Measurements from ENCODE around the gene KIAA0825. TPM values are rescaled to one million over a fixed set of nuclear protein-coding genes. Genes with fewer than 3 reads are reported as not detected.
"Not testable (repeated sequence)": the region's sequence is repeated elsewhere in the genome, so short reads cannot be mapped to it uniquely, and the experiment has no call there.

Gene KIAA0825
- total RNA-seq, 1 donor from 2014 or later = 1.5 TPM

DNA sequence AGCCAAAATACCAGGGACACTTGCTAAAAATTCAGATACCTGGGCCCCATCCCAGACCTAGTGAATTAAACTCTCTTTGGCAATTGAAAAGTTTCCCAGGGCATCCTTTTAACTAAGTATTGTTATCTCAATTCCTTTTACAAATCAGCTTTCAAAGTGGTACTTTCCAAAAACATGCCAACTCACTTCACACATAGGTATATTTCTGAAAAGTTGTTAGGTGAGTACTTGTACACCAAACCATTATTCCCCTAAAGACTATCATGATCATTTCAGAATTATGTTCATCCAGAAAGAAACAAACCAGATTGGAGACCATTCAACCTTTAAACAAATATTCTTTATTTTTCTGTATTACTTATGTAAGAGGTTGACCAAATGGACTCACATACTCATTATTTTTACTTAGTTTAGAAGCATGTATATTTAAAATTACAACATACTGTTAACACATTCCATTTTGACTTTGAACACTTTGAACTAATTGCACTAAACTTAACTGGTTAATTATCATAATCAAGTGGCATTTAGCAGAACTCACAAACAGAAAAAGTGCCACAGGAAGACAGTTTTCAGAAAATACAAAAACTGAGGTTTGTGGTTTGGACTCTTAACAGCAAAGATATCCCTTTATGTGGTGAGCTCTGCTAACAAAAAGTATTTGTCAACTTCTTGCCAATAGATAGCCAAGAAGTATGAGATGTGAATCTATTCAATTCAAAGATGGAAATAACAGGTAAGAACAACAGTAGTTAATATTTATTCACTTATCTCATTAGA is 40.7 kb downstream of the KIAA0825 start:
- intact Hi-C loops (cut with DNase I) = no loop called here
- ATAC-seq (ENCODE audit: poor library complexity) (no peak), DNase-seq (no peak)

DNA sequence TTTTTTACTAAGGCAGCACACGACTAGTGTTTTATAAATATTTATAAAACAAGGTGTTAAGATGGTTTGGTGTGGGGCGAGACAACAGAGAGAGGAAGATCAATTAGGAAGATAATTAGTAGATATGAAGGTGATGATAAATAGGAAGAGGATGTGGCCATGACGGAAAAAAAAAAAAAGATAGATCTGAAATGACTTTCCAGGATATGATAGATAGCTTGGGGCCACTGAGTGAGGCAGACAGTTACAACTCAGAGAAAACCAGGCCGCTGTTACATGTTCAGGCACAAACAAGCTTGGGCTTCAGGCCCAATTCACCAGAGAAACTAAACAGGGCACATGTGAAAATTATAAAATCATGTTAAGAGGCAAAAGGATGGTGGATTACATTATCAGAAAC is 43.2 kb downstream of the KIAA0825 start:
- DNase-seq (no peak), ATAC-seq (ENCODE audit: poor library complexity) (no peak)
- intact Hi-C loops (cut with DNase I) = no loop called here

DNA sequence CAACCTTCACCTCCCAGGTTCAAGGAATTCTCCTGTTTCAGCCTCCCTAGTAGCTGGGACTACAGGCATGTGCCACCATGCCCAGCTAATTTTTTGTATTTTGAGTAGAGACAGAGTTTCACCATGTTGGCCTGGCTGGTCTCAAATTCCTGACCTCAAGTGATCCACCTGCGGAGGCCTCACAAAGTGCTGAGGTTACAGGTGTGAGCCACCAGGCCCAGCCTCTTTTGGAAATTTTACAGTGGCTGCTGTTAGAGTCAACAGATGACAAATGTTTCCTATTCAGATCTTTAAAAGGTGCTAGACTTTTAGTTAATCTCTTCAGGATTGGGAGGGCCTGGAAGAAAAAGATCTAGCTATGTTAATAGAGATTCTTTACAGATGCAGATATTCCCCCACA is 45.1 kb downstream of the KIAA0825 start:
- intact Hi-C loops (cut with DNase I); DNase-seq; ATAC-seq (ENCODE audit: poor library complexity): not testable (repeated sequence)

DNA sequence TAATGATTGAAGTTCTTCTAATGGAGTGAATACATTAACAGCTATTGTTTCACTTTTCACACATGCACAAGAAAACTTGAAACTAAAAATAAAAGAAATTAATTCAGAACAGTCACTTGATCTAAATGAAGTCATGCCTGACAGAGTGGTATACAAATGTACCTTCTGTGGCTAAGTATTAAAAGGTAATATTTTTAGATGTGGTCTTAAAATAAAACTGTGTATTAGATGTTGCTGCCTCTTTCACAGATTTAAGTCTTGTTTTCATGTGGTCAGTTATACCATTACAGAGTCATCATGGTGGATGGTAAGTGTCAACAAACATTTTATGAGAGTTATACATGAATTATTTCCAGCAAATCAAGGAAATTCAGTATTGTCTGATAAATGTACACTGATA is 47.0 kb downstream of the KIAA0825 start:
- intact Hi-C loops (cut with DNase I) = no loop called here
- ATAC-seq (ENCODE audit: poor library complexity) (no peak), DNase-seq (no peak)

DNA sequence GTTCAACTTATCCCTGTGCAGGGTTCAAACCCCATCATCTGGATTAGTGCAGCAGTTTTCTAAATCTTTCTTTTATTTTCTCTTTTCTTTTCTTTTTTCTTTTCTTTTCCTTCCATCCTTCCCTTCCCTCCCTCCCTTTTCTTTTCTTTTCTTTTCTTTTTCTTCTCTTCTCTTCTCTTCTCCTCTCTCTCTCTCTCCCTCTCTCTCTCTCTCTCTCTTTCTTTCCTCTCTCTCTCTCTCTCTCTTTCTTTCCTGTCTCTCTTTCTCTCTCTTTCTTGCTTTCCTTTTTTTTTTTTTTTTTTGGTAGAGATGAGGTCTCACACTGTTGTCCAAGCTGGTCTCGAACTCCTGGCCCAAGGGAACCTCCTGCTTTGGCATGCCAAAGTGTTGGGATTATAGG is 53.6 kb downstream of the KIAA0825 start:
- intact Hi-C loops (cut with DNase I) = no loop called here
- no peak for ATAC-seq (ENCODE audit: poor library complexity)
- no peak for DNase-seq

DNA sequence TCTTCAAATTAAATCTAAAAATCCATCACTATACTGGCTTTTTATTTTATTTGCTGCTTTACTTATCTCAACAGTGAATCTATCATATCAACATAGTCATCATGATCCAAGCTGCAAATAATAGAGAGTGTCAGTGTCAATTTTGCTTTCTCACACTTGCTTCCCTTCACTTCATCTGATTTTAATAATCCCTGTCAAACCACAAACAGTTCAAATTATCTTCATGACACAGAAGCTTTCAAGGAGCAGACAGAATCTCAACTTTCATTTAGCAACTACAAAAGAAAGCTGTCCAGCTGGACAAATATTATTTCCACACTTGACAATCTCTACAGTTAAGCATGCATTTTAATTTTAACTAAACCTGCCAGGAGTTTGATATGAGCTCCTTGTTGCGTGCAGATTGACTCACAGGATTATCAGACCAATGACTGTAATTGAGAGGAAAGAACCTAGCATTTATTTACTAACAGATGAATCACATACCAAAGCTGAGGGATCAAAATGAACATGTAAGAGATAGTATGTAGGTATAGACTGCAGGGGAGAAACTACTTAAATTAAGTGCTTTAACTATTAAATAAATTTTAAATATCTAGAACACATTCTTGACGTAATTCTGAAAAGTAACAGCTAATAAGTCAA is 56.0 kb downstream of the KIAA0825 start:
- DNase-seq = no peak
- ATAC-seq (ENCODE audit: poor library complexity) = no peak
- intact Hi-C loops (cut with DNase I) = no loop called here

DNA sequence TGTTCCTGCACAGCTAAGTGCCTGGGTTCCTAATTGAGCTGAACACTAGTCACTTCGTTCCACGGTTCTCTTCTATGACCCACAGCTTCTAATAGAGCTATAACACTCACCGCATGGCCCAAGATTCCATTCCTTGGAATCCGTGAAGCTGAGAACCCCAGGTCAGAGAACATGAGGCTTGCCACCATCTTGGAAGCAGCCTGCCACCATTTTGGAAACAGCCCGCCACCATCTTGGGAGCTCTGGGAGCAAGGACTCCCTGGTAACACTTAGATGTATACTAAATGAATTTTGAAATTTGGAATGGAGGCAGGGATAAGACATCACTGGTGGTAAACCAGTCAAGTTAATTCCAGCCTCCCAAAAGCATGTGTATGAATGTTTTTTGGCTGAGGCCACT is 60.4 kb downstream of the KIAA0825 start:
- no peak for ATAC-seq (ENCODE audit: poor library complexity)
- no peak for DNase-seq
- intact Hi-C loops (cut with DNase I) = no loop called here

DNA sequence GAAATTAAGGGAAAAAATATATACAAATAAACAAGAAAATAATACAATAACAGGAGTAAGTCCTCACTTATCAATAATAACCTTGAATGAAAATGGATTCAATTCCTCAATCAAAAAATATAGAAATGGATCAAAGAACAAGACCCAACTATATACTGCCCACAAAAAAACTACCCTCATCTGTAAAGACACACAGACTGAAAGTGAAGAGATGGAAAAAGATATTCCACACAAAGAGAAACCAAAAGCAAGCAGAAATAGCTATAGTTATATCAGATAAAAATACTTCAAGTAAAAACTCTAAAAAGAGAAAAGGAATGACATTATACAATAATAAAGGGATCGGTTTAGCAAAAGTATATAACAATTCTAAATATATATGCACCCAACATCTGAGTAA is 66.5 kb downstream of the KIAA0825 start:
- DNase-seq (no peak), ATAC-seq (ENCODE audit: poor library complexity) (no peak)
- intact Hi-C loops (cut with DNase I) = no loop called here

DNA sequence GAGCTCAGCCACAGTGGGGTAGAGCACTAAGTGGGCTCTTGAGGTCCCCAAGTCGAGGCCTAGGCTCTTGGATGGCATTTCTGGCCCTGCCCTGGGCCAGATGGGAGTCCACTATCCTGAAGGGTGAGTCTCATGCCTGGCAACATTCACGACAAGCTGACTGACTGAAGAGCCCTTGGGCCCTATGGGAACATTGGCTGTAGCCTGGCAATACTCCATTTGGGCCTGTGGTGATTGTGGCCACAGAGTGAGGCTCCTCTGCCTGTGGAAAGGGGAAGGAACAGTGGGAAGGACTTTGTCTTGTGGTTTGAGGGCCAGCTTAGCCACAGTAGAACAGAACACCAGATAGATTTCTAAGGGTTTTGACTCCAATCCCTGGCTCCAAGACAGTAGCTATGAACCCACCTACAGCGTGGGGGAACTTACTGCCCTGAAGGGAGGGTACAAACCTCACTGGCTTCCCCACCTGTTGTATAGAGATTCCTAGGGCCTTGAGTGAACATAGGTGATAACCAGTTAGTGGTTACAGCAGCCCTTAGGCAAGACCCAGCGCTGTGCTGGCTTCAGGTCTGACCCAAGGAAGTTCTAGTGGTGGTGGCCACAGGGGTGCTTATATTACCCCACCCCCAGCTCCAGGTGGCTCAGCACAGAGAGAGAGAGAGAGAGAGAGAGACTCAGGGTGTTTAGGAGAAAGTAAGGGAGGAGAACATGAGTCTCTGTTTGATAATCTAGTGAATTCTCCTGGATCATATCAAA is 72.4 kb downstream of the KIAA0825 start:
- intact Hi-C loops (cut with DNase I) = no loop called here
- DNase-seq (no peak), ATAC-seq (ENCODE audit: poor library complexity) (peak; percentile 29)

DNA sequence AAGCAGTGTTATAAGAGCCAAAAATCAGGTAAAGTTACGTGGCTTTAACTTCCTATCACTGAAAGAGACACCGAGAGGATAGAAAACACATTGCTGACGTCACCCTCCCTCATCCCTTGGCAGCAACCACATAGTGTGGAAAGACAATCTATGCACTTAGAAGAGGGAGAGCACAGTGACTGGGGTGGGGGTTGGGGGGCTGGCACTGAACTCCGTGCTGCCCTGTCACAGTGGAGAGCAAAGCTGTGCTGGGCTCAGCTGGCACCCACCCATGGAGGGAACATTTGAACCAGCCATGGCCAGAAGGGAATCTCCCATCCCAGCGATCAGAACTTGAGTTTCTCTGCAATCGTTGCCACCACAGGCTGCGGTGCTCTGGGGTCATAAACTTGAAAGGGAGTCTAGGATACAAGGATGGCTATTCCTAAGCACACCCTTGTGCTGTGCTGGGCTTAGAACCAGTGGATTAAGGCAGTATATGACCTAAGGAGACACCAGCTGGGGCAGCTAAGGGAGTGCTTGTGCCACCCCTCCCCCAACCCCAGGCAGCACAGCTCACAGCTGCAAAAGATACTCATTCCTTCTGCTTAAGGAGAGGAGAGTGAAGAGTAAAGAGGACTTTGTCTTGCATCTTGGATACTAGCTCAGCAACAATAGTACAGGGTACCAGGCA is 73.4 kb downstream of the KIAA0825 start:
- no peak for DNase-seq
- intact Hi-C loops (cut with DNase I) = no loop called here
- ATAC-seq (ENCODE audit: poor library complexity) = no peak

DNA sequence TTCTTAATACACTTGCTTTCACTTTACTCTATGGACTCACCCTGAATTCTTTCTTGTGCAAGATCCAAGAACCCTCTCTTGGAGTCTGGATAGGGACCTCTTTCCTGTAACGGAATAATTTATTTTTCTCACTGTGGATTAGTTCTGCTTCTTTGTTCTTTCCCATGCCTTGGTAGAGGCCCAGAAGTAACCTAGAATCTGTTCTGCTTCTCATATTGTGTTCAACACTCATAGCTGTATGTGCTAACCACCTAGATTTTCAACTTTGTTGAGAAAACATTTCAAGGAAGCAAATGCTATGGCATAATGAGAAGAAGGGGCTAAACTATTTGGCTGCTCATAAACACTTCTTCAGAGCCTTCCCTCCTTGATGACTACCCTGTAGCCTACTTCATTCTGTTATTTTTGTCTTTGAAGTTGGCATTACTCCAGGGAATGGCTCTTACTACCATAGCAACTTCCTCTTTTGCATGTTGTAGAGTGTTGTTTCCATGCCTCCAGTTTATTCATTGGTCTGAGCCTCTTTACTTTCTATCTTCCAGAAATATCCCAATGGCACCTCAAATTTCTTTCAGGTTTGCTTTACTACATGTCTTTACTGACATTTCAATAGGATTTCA is 74.3 kb downstream of the KIAA0825 start:
- DNase-seq (no peak), ATAC-seq (ENCODE audit: poor library complexity) (peak; percentile 79)
- intact Hi-C loops (cut with DNase I) = no loop called here

DNA sequence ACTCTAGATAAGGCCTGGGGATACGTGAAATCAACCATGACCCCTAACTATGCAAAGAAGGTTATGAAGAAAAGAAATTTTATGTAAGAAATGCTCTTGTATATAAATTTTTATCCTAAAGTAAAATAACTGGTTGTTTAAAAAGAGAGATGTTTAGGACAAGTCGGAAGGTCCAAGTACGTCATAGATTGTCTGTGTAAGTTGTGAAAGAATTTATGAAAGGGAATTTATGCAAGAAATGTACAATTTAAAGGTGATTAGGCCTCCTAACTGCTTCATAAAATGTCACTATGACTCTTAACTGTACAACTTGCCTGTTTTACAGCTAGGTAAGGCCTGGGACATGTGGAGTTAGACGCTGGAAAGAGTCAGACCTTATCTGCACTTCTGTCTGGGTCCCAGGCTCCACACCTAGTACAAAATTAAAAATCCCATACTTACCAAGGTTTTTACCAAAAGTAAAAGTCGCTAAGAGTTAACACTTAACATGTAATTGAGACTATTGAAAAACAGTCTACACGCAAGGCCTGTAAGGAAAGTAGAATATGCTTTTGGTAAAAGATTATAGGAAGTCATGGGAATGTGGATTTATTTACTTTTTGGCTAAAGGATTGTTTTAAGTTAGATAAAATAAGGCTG is 77.4 kb downstream of the KIAA0825 start:
- ATAC-seq (ENCODE audit: poor library complexity) = no peak
- intact Hi-C loops (cut with DNase I) = no loop called here
- DNase-seq = no peak

DNA sequence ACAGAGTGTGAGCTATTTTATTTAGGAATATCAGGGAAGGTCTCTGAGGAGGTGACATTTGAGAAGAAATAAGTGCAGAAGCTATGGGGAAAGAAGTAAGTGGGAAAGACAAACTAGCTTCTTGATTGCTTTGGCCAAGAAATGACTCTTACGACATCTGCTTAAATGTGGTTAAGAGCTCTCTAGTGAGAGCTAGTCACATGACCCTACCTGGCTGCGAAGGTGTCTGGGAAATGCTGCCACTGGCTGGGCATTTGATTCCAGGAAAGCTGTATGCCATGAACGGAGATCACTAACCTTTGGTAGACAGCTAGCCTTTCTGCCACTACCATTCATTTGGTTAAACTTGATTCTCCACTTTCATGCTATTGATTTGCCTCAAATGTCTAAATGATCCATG is 80.1 kb downstream of the KIAA0825 start:
- intact Hi-C loops (cut with DNase I) = no loop called here
- ATAC-seq (ENCODE audit: poor library complexity) (no peak), DNase-seq (no peak)

DNA sequence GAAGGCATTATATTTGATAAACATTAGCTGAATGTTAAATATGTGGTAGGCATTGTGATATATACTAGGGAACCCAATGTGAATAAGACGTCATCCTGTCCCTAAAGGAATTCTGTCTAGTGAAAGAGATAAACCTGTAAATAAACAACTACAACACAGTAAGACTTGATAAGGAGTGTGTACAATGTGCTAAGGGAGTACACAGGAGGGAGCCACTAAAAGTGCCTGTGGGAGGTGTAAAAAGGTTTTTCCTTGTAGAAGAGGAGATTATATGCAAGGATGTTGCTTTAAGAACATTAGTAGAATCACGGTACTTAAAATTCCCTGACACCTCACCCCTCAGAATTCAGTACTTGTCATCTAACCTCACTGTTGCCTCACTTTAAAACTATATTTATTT is 91.7 kb downstream of the KIAA0825 start:
- no peak for DNase-seq
- no peak for ATAC-seq (ENCODE audit: poor library complexity)
- intact Hi-C loops (cut with DNase I) = loop anchor here (5.0 kb wide), 1 partner anchor 166 kb away; no protein-coding TSS in a partner anchor

DNA sequence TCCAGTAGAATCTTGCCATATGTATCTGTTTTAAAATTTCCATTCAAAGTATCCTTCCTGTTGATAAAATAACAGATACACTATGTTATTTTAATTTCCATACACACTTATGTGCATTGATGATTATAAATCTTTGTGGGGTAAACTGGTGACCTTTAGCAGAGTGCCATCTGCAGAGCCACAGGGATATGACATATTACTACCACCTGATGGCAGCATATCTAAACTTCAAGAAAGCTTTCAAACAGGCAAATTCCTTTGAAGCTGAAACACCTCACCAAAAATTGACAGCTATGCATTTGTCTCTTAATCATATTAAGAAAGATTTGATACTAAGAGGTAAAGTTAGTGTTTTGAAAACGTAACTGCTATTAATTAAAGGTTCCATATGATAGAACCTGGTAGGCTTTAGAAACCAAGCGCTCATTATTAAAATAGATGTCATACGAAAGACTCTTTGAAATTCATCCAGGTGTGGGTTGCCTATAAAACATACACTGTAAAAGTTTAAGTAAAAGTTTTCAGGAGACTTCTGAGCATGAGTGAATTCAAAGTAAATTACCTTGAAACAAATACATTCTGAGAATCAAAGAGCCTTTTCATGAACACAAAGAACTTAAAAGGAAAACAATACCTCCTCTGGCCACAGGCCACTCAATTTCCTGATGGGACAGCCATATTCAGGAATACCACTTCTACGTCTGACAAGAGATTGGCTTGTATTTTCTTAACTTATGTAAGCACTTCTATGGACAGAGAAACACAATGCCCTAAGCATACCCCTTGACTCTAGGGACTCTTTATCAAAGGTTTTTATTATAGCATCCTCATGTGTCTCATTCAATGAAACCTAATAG is 93.3 kb downstream of the KIAA0825 start:
- DNase-seq (no peak), ATAC-seq (ENCODE audit: poor library complexity) (peak; percentile 46)
- intact Hi-C loops (cut with DNase I) = loop anchor here (5.0 kb wide), 1 partner anchor 167 kb away; no protein-coding TSS in a partner anchor

DNA sequence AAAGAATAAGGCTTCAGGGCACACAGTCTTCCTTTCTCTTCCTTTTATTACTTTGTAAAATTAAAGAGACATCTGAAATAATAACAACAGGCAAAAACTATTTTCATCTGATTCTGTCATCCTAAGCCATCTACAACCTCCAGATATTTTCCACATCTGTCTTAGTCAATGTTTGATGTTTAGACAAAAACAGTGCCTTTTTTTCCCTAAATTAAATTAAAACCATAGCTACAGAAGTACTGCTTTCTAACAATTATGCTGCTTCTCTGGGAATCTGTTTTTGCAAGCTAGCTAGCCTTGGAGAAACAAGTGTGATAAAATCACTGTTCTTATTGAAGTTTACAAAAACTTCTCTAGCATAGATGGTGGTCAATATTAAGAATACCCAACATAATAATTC is 95.4 kb downstream of the KIAA0825 start:
- DNase-seq = no peak
- ATAC-seq (ENCODE audit: poor library complexity) = no peak
- intact Hi-C loops (cut with DNase I) = no loop called here

DNA sequence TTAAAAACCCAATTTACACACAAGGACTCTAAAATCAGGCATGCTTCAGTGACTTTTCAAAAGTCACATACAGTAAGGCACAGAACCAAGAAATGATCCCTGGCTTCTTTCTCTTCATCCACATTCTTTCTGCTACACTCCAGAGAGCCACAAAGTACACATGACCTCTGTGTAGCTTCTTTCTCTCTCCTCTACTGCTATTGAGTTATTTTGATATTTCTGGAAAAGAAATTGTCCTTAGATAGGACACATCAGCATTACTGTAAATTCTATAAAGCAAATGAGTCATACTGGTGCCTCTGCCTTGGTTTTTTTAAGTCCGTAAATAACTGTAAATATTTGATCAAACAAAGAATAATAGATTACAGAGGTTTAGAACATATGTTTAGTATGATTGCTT is 96.3 kb downstream of the KIAA0825 start:
- DNase-seq (no peak), ATAC-seq (ENCODE audit: poor library complexity) (no peak)
- intact Hi-C loops (cut with DNase I) = no loop called here
